GM18526 (cell line): ENCODE data around the gene MYZAP.

Experiments used
- POLR2A ChIP-seq: IDR thresholded peaks from 3 replicates; pipeline ENCODE4 v1.6.1; 2011; ENCODE audit not compliant: insufficient read length; ENCODE audit errors: extremely low read depth

Gene MYZAP

DNA sequence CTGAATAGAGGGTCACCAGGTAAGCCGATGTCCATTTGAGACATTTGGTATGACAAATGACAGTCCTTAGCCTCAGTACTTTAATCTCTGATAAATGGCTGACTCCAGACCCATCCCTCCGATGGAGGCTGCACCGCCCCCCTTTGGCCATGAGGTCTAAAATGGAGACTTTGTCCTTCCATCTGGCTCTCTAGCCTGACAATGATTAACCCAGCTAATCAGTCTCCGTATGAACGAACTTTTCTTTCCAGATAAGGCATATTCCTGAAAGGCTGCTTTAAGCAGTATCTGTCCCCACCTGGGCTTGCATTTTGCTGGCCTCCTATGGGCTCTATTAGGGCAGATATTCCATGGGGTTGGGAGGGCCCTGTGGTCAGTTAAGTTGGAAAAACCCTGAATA lies 10.8 kb upstream of the MYZAP start:
- TF ChIP-seq POLR2A: no peak

GRCh38 chr15:57582090-57582489 lies 9.6 kb upstream of the MYZAP start:
- TF ChIP-seq POLR2A: no peak

- no peak for TF ChIP-seq POLR2A
Observed at GRCh38 chr15:57583282-57583681, 8.4 kb upstream of the MYZAP start.

DNA sequence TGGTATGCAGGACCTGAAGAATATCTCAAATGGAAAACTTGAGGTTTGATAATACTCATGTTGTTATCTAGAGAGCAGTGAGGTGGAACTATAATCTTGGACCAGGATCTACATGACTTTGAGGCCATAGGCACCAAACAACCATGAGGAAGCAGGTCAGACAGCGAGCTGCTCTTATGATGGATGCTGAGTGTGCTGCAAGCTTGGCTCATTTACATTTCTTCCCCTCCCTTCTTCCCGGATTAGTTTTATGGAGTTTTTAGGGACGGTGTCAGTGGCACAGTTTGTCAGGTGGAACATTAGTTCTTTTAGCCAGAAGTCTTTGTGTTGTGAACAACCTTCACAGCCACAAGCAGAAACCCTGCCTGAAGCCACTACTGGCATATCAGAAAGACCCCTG lies 8.0 kb upstream of the MYZAP start:
- no peak for TF ChIP-seq POLR2A

DNA sequence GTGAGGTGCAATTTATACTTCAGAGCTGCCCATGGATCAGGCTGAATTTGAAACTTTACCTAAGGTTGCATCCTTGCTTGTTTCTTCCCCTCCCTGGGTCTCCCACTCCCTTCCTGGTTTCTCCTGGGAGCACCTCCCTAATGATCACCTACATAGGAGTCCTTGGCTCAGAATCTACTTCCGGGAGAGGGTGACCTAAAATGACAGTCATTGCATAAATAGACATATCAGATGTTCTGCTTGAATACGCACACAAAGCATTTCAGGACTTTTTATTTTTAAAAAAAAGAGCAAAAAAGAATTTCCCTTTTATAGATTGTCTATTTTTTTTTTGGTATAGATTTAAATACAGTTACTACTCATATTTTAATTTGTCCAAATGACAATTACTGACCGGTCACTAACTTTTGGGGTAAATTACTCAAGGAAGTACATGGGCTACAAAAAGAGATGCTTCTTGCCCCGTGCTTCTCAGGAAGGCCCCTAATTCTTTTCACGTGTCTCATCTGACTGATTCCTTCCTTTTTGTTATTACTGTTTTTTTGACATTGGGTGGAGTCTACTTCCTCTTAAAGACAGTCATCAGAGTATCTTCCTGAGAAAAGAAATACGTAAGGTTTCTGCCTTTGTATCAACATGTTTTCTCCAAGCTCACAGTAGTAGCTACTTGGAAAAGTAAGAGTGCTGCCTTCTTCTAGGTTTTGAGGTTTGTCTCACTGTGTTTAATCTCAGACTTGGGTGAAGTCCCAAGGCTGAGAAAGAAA lies 4.9 kb upstream of the MYZAP start:
- TF ChIP-seq POLR2A: no peak

DNA sequence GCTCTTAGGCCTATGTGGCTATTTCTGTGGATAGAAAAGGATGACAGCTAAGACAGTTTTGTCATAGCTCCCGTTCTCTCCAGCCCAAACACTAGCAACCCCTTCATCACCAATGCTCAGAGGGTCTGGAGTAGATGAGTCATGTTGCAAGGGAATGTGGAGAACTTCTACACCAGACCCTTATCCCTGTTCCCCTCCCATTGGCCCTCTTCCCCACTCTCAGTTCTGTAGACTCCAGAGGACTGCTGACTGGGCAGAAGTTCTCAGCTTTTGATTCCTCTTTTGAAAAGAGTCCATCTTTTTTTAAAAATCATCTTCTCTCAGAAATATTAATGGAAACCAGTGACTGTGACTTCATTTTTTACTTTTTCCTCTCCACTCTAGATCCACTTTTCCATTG lies 2.4 kb upstream of the MYZAP start:
- TF ChIP-seq POLR2A: no peak

GRCh38 chr15:57589754-57590153 lies 1.9 kb upstream of the MYZAP start:
- no peak for TF ChIP-seq POLR2A

DNA sequence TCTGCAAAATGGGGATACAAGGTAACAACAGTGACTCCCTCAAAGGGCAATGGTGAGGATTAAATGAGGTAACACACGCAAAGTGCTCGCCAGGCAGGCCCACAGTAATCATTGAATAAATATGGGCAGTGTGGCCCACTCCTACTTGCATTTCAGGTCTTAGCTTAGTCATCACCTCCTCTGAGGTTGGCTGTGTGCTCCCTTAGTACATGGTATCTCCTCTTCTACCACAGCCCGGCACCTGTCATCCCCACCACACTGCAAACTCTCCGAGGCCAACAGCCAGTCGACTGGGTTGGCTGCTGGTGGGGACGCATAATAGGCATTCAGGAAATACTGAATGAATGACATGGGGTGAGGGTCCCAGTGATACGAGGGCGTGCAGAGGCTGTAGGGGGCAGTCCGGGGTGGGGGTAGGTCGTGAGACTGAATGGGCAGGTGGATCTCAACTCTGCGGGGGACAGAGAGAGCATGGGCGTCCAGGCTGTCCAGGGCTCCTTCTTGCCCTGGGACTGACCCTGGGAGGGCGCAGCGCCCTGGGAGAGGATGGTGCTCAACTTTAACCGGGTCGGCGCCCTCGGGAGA lies 375 bp upstream of the MYZAP start:
- TF ChIP-seq POLR2A: no peak

GRCh38 chr15:57592426-57592825 lies 722 bp downstream of the MYZAP start:
- TF ChIP-seq POLR2A: no peak

- TF ChIP-seq POLR2A: no peak
Observed at GRCh38 chr15:57592836-57593420, 1.2 kb downstream of the MYZAP start.

- TF ChIP-seq POLR2A: no peak
Observed at GRCh38 chr15:57594479-57594878, 2.8 kb downstream of the MYZAP start.

DNA sequence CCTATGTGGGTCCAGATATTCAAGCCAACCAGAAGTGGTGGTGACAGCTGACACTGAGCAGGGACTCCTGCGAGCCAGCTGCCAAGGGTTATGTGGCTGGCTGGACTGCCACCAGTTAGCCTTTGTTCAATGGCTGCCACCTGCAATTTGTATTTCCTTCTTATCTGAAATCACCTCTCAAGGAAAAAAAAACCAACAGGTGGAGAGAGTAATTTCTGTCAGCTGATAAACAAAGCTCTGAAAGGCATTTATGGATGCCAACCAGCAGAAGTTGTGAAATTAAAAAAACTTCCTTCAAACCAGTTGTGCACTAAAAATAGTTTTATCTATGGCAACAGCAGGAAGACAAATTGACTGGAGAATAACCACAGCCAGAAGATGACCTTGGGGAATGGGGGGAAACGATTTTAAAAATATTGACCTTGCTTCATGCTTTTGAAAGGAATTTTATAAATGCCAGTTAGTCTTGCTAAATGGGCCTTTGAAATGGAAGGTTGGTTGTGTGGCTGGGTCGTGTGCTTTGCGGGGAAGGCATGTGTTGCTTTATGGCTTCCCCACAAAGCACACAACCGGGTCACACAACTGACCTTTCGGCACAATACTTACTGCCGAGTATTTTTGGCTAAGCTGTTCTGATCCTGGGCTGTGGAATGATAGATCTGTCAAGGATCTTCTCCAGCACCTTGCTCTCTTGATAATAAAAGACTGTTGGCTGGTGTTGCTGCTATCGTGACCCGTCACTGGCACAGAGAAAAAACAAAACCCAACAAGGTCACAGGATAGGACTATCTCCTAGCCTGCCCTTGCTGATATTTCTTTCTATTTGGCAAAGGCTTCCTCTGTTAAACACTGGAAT lies 3.5 kb downstream of the MYZAP start:
- no peak for TF ChIP-seq POLR2A

GRCh38 chr15:57596301-57596855 lies 4.7 kb downstream of the MYZAP start:
- no peak for TF ChIP-seq POLR2A

- TF ChIP-seq POLR2A: no peak
Observed at GRCh38 chr15:57596978-57597377, 5.3 kb downstream of the MYZAP start.

DNA sequence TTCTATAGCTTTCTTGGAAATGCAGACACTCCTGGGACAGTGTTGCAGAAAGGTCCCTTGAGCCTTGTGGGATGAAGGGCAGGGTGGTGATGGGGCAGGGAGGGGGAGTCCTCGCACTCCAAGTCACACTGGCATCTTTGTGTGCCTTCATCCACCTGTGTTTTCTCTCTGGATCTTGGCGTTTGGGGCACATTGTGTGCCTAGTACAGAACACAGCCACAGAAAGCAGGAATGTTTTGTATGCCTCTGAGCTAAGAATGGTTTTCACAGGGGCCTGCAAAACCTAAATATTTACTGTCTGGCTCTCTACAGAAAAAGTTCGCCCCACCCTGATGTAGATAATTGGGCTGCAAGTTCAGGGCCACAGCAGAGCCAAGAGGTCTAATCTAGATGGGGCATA lies 5.7 kb downstream of the MYZAP start:
- no peak for TF ChIP-seq POLR2A
